ENCODE results near the gene ZMYND11.
"Not testable (repeated sequence)": the region's sequence is repeated elsewhere in the genome, so short reads cannot be mapped to it uniquely, and the experiment has no call there.

Gene ZMYND11

DNA sequence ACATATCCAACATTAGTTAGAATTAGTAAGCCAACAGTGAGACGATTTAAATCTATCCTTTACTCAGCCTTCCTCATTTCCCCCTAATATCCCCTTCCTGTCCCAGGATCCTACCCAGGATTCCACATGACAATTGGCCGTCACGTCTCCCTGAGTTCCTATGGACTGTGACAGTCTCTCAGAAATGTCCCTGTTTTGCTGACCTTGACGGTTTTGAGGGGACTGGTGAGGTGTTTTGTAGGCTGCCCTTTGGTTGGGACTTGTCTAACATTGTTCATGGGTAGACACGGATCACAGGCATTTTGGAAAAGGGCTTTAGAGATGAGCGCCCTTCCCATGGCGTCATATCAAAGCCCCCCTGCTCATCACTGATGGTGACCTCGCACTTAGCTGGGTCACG, 162.8 kb downstream of the ZMYND11 start:
- H3K9me3 ChIP-seq = no peaks in the 10 kb centered on the region
- no peaks in the 10 kb centered on the region for H3K27me3 ChIP-seq
- no peak overlapping the region for H3K4me3 ChIP-seq (ENCODE audit: low read depth, low read length)
- no peak for DNase-seq
- no peaks in the 10 kb centered on the region for H3K4me1 ChIP-seq
- H3K36me3 ChIP-seq = no peaks in the 10 kb centered on the region
- TF ChIP-seq, protein P1, sequence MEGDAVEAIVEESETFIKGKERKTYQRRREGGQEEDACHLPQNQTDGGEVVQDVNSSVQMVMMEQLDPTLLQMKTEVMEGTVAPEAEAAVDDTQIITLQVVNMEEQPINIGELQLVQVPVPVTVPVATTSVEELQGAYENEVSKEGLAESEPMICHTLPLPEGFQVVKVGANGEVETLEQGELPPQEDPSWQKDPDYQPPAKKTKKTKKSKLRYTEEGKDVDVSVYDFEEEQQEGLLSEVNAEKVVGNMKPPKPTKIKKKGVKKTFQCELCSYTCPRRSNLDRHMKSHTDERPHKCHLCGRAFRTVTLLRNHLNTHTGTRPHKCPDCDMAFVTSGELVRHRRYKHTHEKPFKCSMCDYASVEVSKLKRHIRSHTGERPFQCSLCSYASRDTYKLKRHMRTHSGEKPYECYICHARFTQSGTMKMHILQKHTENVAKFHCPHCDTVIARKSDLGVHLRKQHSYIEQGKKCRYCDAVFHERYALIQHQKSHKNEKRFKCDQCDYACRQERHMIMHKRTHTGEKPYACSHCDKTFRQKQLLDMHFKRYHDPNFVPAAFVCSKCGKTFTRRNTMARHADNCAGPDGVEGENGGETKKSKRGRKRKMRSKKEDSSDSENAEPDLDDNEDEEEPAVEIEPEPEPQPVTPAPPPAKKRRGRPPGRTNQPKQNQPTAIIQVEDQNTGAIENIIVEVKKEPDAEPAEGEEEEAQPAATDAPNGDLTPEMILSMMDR (IDR thresholded peaks at IDR 0.05; ENCODE audit: low read depth, low read length) = no peak

DNA sequence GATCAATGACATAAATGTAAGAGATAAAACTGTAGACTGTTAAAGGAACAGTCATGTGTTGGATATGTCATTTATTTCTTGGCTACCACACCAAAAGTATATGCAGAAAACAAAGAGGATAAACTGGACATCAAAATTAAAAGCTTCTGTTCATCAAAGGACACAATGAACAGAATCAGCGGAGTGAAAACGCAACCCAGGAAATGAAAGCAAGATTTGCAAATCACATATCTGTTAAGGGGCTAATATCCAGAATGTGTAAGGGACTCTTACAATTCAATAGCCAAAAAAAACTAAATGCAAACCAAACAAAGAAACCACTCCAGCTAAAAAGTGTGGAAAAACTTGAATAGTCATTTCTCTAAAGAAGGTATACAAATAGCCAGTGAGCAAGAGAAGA, 164.3 kb downstream of the ZMYND11 start:
- no peak overlapping the region for H3K4me3 ChIP-seq (ENCODE audit: low read depth, low read length)
- H3K36me3 ChIP-seq = no peaks in the 10 kb centered on the region

DNA sequence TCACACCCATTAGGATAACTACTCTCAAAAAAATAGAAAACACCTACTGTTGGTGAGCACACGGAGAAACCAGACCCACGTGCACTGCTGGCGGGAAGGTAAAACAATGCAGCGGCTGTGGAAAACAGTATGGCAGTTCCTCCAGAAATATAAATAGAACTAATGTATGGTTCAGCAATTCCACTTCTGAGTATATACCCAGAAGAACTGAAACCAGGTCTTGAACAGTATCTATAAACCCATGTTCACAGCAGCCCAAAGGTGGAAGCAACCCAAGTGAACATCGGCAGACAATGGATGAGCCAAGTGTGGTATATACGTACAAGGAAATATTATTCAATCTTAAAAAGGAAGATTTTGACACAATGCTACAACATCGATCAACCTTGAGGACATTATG, 164.7 kb downstream of the ZMYND11 start:
- H3K27me3 ChIP-seq = no peaks in the 10 kb centered on the region
- DNase-seq = no peak
- no peaks in the 10 kb centered on the region for H3K4me1 ChIP-seq
- H3K36me3 ChIP-seq = no peaks in the 10 kb centered on the region
- no peak overlapping the region for H3K4me3 ChIP-seq (ENCODE audit: low read depth, low read length)
- no peaks in the 10 kb centered on the region for H3K9me3 ChIP-seq
- TF ChIP-seq, protein P1 (IDR thresholded peaks at IDR 0.05; ENCODE audit: low read depth, low read length) = no peak

More for the DNA sequence above, 164.3 kb downstream of the ZMYND11 start:
- Histone ChIP-seq H3K27me3 (no peaks in the 10 kb centered on the region), H3K9me3 (no peaks in the 10 kb centered on the region), H3K4me1 (no peaks in the 10 kb centered on the region)
- TF ChIP-seq, protein P1 (IDR thresholded peaks at IDR 0.05; ENCODE audit: low read depth, low read length) = no peak
- no peak for DNase-seq

DNA sequence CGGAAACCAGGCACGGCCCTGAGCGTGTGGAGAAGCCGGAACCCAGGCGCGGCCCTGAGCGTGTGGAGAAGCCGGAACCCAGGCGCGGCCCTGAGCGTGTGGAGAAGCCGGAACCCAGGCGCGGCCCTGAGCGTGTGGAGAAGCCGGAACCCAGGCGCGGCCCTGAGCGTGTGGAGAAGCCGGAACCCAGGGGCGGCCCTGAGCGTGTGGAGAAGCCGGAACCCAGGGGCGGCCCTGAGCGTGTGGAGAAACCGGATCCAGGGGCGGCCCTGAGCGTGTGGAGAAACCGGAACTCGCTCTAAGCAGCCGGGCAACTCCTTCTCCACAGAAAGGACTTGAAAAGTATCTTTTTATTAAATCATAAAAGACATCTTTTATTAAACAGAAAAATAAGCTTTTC, 165.3 kb downstream of the ZMYND11 start:
- H3K27me3 ChIP-seq; H3K36me3 ChIP-seq; H3K4me1 ChIP-seq; H3K9me3 ChIP-seq; DNase-seq; H3K4me3 ChIP-seq (ENCODE audit: low read depth, low read length): not testable (repeated sequence)

DNA sequence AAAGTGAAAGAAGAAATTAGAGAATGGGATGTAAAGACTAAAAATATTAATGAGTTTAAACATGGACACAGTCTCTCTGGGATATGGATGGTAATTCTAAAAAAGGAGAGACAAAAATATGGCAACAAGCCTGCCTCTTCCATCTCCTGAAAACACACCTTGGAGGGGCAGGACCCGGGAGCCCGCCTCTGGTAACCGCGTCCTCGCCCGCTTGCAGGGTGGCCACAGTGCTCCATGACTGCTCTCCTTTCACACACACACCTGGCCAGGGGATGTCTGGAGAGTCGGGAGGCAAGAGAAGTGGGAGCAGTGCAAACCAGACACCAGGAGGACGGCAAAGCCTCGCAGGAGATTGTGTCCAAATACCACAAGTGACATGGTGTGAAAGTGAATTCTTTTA, 166.3 kb downstream of the ZMYND11 start:
- H3K4me1 ChIP-seq = no peaks in the 10 kb centered on the region; the same call in 1 of the 2 replicates
- TF ChIP-seq, protein P1 (IDR thresholded peaks at IDR 0.05; ENCODE audit: low read depth, low read length) = no peak
- H3K4me3 ChIP-seq (ENCODE audit: low read depth, low read length) = no peak overlapping the region
- no peak for DNase-seq
- H3K36me3 ChIP-seq = no peaks in the 10 kb centered on the region
- H3K27me3 ChIP-seq = no peaks in the 10 kb centered on the region
- H3K9me3 ChIP-seq = no peaks in the 10 kb centered on the region
